NCI-H69 (cell line): Measurements from ENCODE around the gene UBR7.
A peak's percentile ranks its signal among the peaks of the same experiment; 100 is the strongest.

Experiments
- DNase-seq: peaks from one replicate; lab custom pipeline; 2025; lab: John Stamatoyannopoulos, UW

The UBR7 gene

DNA sequence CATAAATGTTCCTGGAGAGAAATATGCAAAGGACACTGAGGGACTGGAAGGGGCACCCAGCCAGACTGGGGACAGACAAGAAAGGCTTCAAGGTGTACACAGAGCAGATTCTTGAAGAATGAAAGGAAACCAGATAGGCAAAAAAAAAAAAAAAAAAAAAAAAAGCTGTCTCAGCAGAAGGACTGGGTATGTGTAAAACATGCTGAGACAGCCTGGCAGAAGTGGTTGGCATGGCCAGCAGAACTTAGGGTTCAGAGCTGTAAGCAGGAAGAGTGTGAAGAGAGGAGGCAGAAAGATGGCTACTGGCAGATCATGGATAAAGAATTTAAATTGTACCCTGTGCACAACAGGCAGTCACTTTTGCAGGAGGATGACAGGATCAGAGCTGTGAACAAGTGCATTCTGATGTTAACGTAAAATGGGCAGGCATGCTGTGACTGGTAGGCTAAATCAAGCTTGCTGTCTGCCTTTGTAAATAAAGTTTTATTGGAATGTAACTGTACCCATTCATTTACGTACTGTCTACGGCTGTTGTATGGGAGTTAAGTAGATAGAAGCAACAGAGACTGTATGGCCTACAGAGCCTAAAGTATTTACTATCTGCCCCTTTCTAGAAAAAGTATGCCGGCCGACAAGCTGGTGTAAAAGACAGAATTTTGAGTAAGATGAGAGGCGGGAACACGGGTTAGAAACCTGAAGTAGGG is 42.2 kb downstream of the UBR7 start:
- DNase-seq: no peak

DNA sequence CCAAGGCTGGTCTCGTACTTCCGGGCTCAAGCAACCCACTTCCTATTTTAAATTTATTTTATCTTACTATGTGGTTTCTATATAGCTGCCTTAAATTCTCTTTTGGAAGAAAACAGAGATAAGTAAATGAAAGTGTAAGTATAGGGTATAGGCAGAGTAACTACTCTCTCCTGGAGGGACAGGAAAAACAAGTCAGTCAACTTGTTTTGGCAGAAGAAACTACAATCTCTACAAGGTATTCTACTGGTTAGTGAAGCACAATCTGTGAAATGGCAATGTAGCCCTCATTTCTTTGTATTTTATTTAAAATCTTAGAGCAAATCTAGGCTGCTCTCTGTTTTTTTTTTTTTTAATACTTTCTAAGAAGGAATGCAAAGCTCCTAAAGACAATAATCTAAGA is 55.4 kb downstream of the UBR7 start:
- no peak for DNase-seq

DNA sequence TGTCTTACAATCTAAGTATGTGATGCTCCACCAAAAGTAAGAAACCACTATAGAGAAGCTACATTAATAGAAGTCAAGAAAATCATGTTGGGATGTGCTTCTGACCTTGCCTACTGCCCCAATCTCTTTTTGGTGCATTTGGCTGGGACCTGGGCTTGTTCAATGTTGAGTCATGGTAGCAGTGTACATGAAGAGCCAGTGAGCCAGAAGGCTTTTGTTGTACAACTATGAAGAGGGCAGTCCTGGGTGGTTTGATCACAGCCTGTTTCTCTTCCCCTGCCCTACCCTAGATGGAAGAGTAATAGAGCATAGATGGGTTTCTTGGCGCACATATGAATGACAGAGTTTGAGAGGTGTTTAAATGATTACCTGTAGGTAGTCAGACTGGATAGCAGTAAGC is 56.4 kb downstream of the UBR7 start:
- DNase-seq: peak; percentile 62

DNA sequence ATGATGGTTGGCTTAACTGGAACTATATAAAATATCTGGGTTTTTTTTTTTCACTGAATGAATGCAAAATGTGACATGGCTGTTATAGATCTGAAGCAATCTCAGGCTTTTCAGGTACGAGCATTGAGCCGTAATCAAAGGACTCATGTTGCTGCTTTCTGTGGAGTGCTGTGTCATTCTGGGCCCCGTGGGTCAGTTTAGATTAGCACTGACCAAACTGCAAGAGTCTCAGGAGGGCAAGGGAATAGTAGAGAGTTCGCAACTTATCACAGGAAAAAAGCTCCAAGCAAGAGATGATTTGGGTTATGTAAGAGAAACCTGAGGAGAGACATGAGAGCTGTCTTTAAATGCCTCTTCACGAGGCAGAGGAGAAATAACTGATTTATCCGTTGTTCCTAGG is 59.1 kb downstream of the UBR7 start:
- DNase-seq: no peak

DNA sequence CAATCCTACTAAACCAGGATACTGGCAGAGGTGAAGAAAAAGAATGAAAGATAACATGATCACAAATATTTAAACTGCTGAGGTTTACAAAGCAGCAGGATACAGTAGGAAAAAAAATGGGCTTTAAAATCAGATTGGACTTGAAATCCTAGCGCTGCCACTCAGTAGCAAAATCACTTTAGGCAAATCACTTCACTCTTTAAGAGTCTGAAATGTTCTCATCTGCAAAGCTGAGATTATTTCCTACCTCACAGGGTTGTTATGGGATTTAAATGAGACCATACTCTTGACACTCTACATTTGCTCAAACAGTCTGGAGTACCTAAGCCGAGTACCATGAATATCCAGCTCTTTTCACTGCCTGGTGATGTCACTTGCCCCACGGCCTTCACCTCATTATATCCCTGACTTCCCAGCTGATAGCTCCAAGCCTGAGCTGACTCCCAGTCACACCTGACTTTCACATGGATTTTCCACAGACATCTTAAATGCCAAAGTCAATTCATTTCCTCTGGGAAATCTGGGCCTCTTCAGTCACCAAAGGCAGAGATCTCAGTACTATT is 60.2 kb downstream of the UBR7 start:
- no peak for DNase-seq

DNA sequence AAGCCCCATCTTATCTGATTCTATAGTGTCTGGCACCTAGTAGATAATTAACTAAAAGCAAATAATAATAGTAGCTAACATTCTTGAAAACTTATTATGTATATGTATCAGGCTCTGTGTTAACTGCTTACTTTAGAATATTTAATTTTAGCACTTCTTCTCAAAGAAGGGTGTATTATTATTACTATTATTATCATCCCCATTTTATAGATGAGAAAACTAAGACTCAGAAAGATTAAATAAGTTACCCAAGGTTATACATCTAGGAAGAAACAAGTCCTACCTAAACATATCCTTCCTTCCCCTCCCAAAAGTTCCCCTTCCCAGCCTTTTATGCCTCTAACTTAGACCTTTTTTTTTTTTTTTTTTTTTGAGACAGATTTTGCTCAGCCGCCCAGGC is 61.4 kb downstream of the UBR7 start:
- no peak for DNase-seq

DNA sequence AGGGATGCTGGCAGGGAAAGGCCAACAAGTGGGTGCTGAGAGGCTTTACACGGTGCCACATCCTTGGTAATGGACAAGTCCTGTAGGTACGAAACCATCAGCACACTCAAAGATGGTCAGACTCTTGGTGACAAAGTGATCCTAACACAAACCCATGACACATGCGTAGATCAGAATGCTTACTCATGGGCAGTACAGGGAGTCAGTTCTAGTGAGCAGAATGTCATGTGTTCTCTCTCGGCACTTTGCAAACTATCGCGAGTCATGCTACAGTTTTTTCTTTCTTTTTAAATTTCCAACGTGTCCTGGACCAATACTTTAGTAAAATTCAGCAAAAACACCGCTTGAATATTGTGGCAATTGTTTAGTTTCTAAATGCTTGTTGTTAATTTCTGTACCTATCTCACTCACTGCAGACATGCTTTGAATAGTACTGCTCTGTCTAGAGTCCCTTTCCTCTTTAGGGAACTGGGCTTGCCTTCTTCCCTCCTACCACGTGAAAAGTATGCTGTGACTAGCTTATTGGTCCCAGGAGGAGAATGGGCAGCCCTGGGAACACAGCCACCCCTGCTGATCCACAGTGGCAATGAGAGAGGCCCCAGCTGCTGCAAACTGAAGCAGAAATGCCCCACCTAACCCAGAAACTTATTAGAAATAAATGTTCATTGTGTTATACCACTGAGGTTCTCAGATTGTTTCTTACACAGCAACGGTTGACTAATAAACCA is 62.4 kb downstream of the UBR7 start:
- DNase-seq: no peak

DNA sequence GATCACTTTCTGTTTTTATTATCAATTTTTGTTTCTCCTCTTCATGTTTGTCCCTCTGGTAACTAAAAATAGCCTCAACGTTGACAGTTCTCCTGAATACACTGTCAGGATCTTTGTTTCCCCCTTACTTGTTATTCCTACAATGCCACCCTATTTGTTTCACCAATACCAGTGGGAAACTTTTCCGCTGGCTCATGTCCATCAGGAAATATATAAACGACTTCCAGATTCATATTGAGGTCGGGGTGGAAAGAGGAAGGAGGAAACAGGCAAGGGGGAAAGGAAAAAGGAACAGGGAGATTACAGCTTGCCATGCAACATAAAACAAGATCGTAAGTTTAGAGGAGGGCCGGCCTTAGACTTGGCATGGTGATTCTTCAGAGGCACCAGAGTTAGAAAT is 64.1 kb downstream of the UBR7 start:
- no peak for DNase-seq

DNA sequence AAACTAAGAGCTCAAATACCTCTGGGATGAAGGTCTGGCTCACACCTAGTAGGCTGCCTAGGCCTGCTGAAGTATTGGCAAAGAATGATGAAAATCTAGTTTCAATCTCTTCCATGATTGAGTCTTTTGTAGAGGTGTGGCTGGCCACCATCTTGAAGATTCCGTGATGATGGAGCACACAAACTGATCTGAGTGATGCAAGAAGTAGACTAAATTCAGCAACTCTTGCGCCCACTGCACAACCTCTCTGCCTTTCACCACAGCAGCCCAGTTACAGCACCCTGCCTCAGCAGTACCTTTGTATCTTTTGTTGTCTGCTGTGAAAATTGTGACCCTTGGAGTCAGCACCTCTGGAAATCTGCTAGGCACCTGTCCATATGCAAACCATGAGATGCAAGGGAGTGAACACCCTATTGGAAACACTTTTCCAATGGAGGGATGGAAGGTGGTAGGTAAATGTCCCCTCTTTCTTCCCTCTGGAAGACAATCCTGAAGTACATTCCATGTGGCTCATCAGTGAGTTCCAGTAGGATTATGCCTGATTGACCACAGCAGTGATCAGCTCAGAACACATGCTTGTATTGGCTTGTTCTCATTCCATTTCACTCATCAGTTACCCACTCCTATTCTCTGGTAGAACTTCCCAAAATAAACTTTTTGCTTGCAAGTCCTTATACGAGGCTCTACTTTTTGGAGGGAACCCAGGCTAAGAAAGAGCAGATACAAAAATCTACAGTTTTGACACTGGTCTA is 67.2 kb downstream of the UBR7 start:
- no peak for DNase-seq

DNA sequence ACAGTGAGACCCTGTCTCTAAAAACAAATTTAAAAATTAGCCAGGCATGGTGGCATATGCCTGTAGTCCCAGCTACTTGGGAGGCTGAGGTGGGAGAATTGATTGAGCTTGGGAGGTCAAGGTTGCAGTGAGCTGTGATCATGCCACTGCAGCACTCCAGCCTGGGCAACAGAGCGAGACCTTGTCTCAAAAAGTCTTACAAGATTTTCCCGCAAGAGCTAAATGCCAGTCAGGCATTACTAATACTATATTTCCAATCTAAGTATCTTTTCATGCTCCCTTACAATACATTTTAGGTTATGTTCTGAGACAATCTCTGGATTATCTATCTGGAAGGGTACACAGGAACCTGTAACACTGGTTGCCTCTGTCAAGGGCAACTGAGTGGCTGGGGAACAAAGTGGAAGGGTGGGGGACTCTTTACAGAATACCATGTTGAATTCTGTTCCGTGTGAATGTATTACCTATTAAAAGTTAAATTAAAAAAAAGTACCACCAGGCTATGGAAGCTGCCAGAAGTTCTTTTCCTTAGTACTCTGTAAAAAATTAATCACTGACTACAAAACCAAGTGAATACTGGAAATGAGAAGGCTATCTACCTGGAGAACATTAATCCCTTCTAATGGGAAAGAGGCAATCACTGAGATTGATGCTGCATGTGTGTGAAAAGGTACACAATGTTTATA is 69.1 kb downstream of the UBR7 start:
- no peak for DNase-seq
